IMR-90 (cell line): ENCODE measurements around the gene GPR173.

Experiments used
- BHLHE40 ChIP-seq: fragments of 150-350 bp; IDR thresholded peaks from 2 replicates; pipeline ENCODE4 v1.6.1; 2016; ENCODE audit warnings: mild to moderate bottlenecking, low read depth, low read length
- CEBPB ChIP-seq: IDR thresholded peaks from 2 replicates; pipeline ENCODE4 v1.6.1; 2012; ENCODE audit warnings: low read depth, low read length, improper control_type of control experiment
- CTCF ChIP-seq: conservative IDR thresholded peaks from 2 replicates; pipeline ENCODE4 v1.5.1; 2012; ENCODE audit warnings: mild to moderate bottlenecking, low read depth, low read length, improper control_type of control experiment
- FOS ChIP-seq: fragments of 150-350 bp; IDR thresholded peaks from 2 replicates; pipeline ENCODE4 v1.6.1; 2016; ENCODE audit warnings: low read depth, low read length
- MAZ ChIP-seq: IDR thresholded peaks from 2 replicates; pipeline ENCODE4 v1.6.1; 2012; ENCODE audit warnings: low read depth, mild to moderate bottlenecking, low read length, improper control_type of control experiment, moderate library complexity, borderline replicate concordance
- MXI1 ChIP-seq: IDR thresholded peaks from 2 replicates; pipeline ENCODE4 v1.6.1; 2012; ENCODE audit warnings: low read depth, mild to moderate bottlenecking, low read length, moderate library complexity, borderline replicate concordance
- NFE2L2 ChIP-seq: fragments of 150-350 bp; IDR thresholded peaks from 2 replicates; pipeline ENCODE4 v1.6.1; 2016; ENCODE audit warnings: low read depth, mild to moderate bottlenecking, low read length
- POLR2A ChIP-seq: IDR thresholded peaks from 2 replicates; pipeline ENCODE4 v1.6.1; 2012; ENCODE audit warnings: mild to moderate bottlenecking, low read depth, low read length
- RAD21 ChIP-seq: IDR thresholded peaks from 2 replicates; pipeline ENCODE4 v1.6.1; 2012; ENCODE audit warnings: low read length, improper control_type of control experiment
- RCOR1 ChIP-seq: IDR thresholded peaks from 2 replicates; pipeline ENCODE4 v1.6.1; 2012; ENCODE audit warnings: mild to moderate bottlenecking, low read length, improper control_type of control experiment; ENCODE audit not compliant: insufficient replicate concordance
- RFX5 ChIP-seq: IDR thresholded peaks from 2 replicates; pipeline ENCODE4 v1.8.0; 2012; ENCODE audit warnings: low read depth, mild to moderate bottlenecking, low read length, moderate library complexity
- USF2 ChIP-seq: fragments of 150-350 bp; IDR thresholded peaks from 2 replicates; pipeline ENCODE4 v1.6.1; 2017; ENCODE audit warnings: mild to moderate bottlenecking, antibody characterized with exemption, low read length, low read depth

GRCh38 chrX:53115550-53115874, 66.9 kb downstream of the GPR173 start:
- TF ChIP-seq POLR2A (no peak), NFE2L2 (no peak), CTCF (no peak), MAZ (no peak), RFX5 (no peak), RAD21 (no peak), CEBPB (no peak), FOS (no peak), RCOR1 (no peak), USF2 (no peak), BHLHE40 (no peak), MXI1 (no peak)
